Trophoblast cell (in vitro differentiated cells and primary cell): ENCODE results near the gene CADPS.

Source experiments
- DNase-seq, 2 donors: peaks; one replicate each; pipeline ENCODE4 v3.0.0-alpha.2; 2016
- H2AFZ ChIP-seq: 2 replicates; pipeline ENCODE4 v1.6.1; 2013; ENCODE audit warnings: low read length, moderate library complexity, mild to moderate bottlenecking; ENCODE audit not compliant: insufficient read depth, poor library complexity
- H2AK5ac ChIP-seq: 2 replicates; pipeline ENCODE4 v1.6.1; 2013; ENCODE audit warnings: mild to moderate bottlenecking, low read length
- H2BK120ac ChIP-seq: 2 replicates; pipeline ENCODE4 v1.6.1; 2013; ENCODE audit warnings: low read length, mild to moderate bottlenecking, moderate library complexity; ENCODE audit not compliant: insufficient read depth, poor library complexity
- H2BK12ac ChIP-seq: 2 replicates; pipeline ENCODE4 v1.6.1; 2013; ENCODE audit warnings: mild to moderate bottlenecking, low read length, moderate library complexity
- H2BK5ac ChIP-seq: 2 replicates; pipeline ENCODE4 v1.6.1; 2013; ENCODE audit warnings: low read length, low read depth, moderate library complexity, mild to moderate bottlenecking; ENCODE audit not compliant: poor library complexity
- H3K14ac ChIP-seq: 2 replicates; pipeline ENCODE4 v1.6.1; 2013; ENCODE audit warnings: mild to moderate bottlenecking, low read length
- H3K18ac ChIP-seq: 2 replicates; pipeline ENCODE4 v1.6.1; 2013; ENCODE audit warnings: mild to moderate bottlenecking, low read length
- H3K23ac ChIP-seq: 2 replicates; pipeline ENCODE4 v1.6.1; 2013; ENCODE audit warnings: low read length
- H3K27ac ChIP-seq: 2 replicates; pipeline ENCODE4 v1.5.1; 2013; ENCODE audit warnings: low read depth, mild to moderate bottlenecking, inconsistent platforms, low read length, moderate library complexity
- H3K27me3 ChIP-seq: 2 replicates; pipeline ENCODE4 v1.6.1; 2013; ENCODE audit warnings: inconsistent platforms, mild to moderate bottlenecking, low read length, moderate library complexity; ENCODE audit not compliant: insufficient read depth
- H3K36me3 ChIP-seq, 2 experiments: 1 replicate in 1 of 2; 2 replicates in 1 of 2; pipeline ENCODE4 v1.6.1; 2013; ENCODE audit warnings: low read length in 2 of 2, mild to moderate bottlenecking in 2 of 2, moderate library complexity in 1 of 2; ENCODE audit not compliant: insufficient read depth in 2 of 2, control insufficient read depth in 1 of 2
- H3K4ac ChIP-seq: 2 replicates; pipeline ENCODE4 v1.6.1; 2013; ENCODE audit warnings: low read depth, mild to moderate bottlenecking, low read length, moderate library complexity
- H3K4me1 ChIP-seq, 2 experiments: 1 replicate in 1 of 2; 2 replicates in 1 of 2; pipeline ENCODE4 v1.6.1; 2013; ENCODE audit warnings: low read length in 2 of 2, mild to moderate bottlenecking in 2 of 2, moderate library complexity in 1 of 2; ENCODE audit not compliant: insufficient read depth in 2 of 2, control insufficient read depth in 1 of 2
- H3K4me2 ChIP-seq: 2 replicates; pipeline ENCODE4 v1.6.1; 2013; ENCODE audit warnings: inconsistent platforms, mild to moderate bottlenecking, low read length, moderate library complexity
- H3K4me3 ChIP-seq: 2 replicates; pipeline ENCODE4 v1.5.1; 2013; ENCODE audit warnings: mild to moderate bottlenecking, low read depth, low read length, inconsistent platforms
- H3K79me1 ChIP-seq: one replicate; pipeline ENCODE4 v1.6.1; 2013; ENCODE audit warnings: low read length
- H3K79me2 ChIP-seq: 2 replicates; pipeline ENCODE4 v1.6.1; 2013; ENCODE audit warnings: low read length, mild to moderate bottlenecking; ENCODE audit not compliant: control insufficient read depth, insufficient read depth, poor library complexity
- H3K9ac ChIP-seq: 2 replicates; pipeline ENCODE4 v1.6.1; 2013; ENCODE audit warnings: mild to moderate bottlenecking, low read length
- H3K9me3 ChIP-seq: 2 replicates; pipeline ENCODE4 v1.6.1; 2013; ENCODE audit warnings: low read depth, mild to moderate bottlenecking, control low read depth, inconsistent platforms, low read length; ENCODE audit not compliant: insufficient read depth
- H4K12ac ChIP-seq: 2 replicates; pipeline ENCODE4 v1.6.1; 2013; ENCODE audit warnings: low read depth, mild to moderate bottlenecking, low read length, moderate library complexity
- H4K8ac ChIP-seq: 2 replicates; pipeline ENCODE4 v1.6.1; 2013; ENCODE audit warnings: low read depth, mild to moderate bottlenecking, low read length, moderate library complexity
- H4K91ac ChIP-seq: one replicate; pipeline ENCODE4 v1.6.1; 2013; ENCODE audit warnings: low read depth, mild to moderate bottlenecking, low read length, moderate library complexity
- WGBS: extraction: QIAGEN DNeasy Blood & Tissue Kit; methylation state at CpG from one replicate; pipeline ENCODE4 v1.1.7; 2013; ENCODE audit warnings: missing lambda C conversion rate; ENCODE audit not compliant: insufficient read length, insufficient coverage; ENCODE audit errors: extremely low coverage; 5-methylcytosine and 5-hydroxymethylcytosine counted together

Gene CADPS

DNA sequence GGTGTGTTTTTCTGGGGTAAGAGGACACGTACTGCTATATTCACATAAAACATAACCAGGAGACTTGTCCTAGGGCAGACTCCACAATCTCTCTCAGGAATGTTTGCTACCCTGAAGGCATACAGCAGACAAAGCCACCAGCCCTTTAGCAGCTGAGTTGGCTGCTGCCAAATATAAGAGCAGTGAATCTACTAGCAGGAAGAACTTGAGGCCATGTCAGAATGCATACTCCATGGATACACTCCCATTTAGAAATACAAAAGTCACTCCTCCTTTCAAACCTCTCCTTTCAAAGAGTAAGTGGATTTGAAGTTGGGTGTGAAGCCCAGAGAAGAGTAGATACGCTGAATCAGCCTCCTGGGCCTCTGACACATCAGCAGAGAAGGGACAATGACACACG lies 94.1 kb downstream of the CADPS start:
- Histone ChIP-seq H2BK5ac (no peak overlapping the region), H3K18ac (no peak overlapping the region), H3K4me3 (no peak overlapping the region), H4K91ac (no peak overlapping the region), H3K27me3 (no peaks in the 10 kb centered on the region), H3K14ac (no peak overlapping the region), H3K36me3 (no peaks in the 10 kb centered on the region), H2AK5ac (no peak overlapping the region), H3K79me2 (no peaks in the 10 kb centered on the region), H3K4ac (no peak overlapping the region), H4K12ac (no peak overlapping the region), H3K9me3 (no peaks in the 10 kb centered on the region), H3K4me2 (no peak overlapping the region), H2BK120ac (no peak overlapping the region), H2BK12ac (no peak overlapping the region), H2AFZ (no peak overlapping the region), H3K9ac (no peak overlapping the region), H3K23ac (no peak overlapping the region), H3K4me1 (no peaks in the 10 kb centered on the region), H4K8ac (no peak overlapping the region), H3K27ac (no peak overlapping the region), H3K79me1 (no peaks in the 10 kb centered on the region)
- DNase-seq, result peak in 1 of 2 donors; percentile 5
- WGBS, result no CpG with 5 or more reads among the region's 3 CpGs

- WGBS, result no CpG with 5 or more reads among the region's 4 CpGs
Measured at GRCh38 chr3:62777674-62778073, 97.5 kb downstream of the CADPS start.

DNA sequence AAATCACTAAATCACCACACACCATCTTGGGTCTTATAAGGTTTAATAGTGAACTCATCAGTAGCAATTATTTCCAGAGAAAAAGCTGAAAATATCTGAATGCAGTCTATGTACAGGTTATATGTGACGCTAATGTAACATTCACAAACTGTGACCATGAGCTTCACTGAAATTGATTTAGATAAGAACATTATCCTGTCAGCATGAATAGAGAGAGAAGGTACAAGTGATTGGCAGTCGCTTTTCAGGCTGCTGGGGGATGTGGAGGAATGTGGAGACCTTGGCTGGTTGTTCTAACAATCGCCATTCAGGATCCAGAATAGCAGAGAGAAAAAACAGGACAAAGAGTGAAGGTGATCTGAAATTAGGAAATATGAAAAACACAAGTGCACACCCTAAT lies 98.1 kb downstream of the CADPS start:
- no peak overlapping the region for H3K4ac ChIP-seq
- H3K27me3 ChIP-seq, result no peaks in the 10 kb centered on the region
- H4K12ac ChIP-seq, result no peak overlapping the region
- H3K4me3 ChIP-seq, result no peak overlapping the region
- H4K91ac ChIP-seq, result no peak overlapping the region
- no peak overlapping the region for H2AK5ac ChIP-seq
- WGBS, result no CpG with 5 or more reads among the region's 3 CpGs
- H3K9me3 ChIP-seq, result no peaks in the 10 kb centered on the region
- H3K14ac ChIP-seq, result no peak overlapping the region
- H3K36me3 ChIP-seq, result no peaks in the 10 kb centered on the region
- no peaks in the 10 kb centered on the region for H3K4me1 ChIP-seq
- no peaks in the 10 kb centered on the region for H3K79me2 ChIP-seq
- H3K4me2 ChIP-seq, result no peak overlapping the region
- no peak overlapping the region for H3K23ac ChIP-seq
- no peak for DNase-seq
- no peak overlapping the region for H3K27ac ChIP-seq
- no peak overlapping the region for H3K9ac ChIP-seq
- no peak overlapping the region for H2BK120ac ChIP-seq
- H3K79me1 ChIP-seq, result no peaks in the 10 kb centered on the region
- H3K18ac ChIP-seq, result no peak overlapping the region
- no peak overlapping the region for H4K8ac ChIP-seq
- H2BK5ac ChIP-seq, result no peak overlapping the region
- H2AFZ ChIP-seq, result no peak overlapping the region
- H2BK12ac ChIP-seq, result no peak overlapping the region

More at GRCh38 chr3:62777674-62778073, 97.5 kb downstream of the CADPS start:
- H3K79me2 ChIP-seq, result no peaks in the 10 kb centered on the region
- no peak overlapping the region for H3K23ac ChIP-seq
- H2AK5ac ChIP-seq, result no peak overlapping the region
- no peak overlapping the region for H3K9ac ChIP-seq
- H3K27me3 ChIP-seq, result no peaks in the 10 kb centered on the region
- no peak overlapping the region for H3K27ac ChIP-seq
- no peak overlapping the region for H4K91ac ChIP-seq
- no peak overlapping the region for H2BK12ac ChIP-seq
- H3K4me3 ChIP-seq, result no peak overlapping the region
- no peak for DNase-seq
- no peaks in the 10 kb centered on the region for H3K79me1 ChIP-seq
- H2BK120ac ChIP-seq, result no peak overlapping the region
- H3K9me3 ChIP-seq, result no peaks in the 10 kb centered on the region
- H3K14ac ChIP-seq, result no peak overlapping the region
- H3K4me2 ChIP-seq, result no peak overlapping the region
- H2BK5ac ChIP-seq, result no peak overlapping the region
- no peak overlapping the region for H3K4ac ChIP-seq
- no peak overlapping the region for H4K8ac ChIP-seq
- H2AFZ ChIP-seq, result no peak overlapping the region
- H3K4me1 ChIP-seq, result no peaks in the 10 kb centered on the region
- H3K36me3 ChIP-seq, result no peaks in the 10 kb centered on the region
- no peak overlapping the region for H3K18ac ChIP-seq
- no peak overlapping the region for H4K12ac ChIP-seq

- no peaks in the 10 kb centered on the region for H3K27me3 ChIP-seq
- DNase-seq, result no peak
- no peak overlapping the region for H3K4ac ChIP-seq
- no peaks in the 10 kb centered on the region for H3K36me3 ChIP-seq
- no peak overlapping the region for H3K4me2 ChIP-seq
- H3K27ac ChIP-seq, result no peak overlapping the region
- no peak overlapping the region for H2BK5ac ChIP-seq
- H2BK120ac ChIP-seq, result no peak overlapping the region
- H2AK5ac ChIP-seq, result no peak overlapping the region
- H3K23ac ChIP-seq, result no peak overlapping the region
- H3K18ac ChIP-seq, result no peak overlapping the region
- no peak overlapping the region for H3K14ac ChIP-seq
- H3K79me1 ChIP-seq, result no peaks in the 10 kb centered on the region
- no CpG with 5 or more reads among the region's 2 CpGs for WGBS
- H3K79me2 ChIP-seq, result no peaks in the 10 kb centered on the region
- no peaks in the 10 kb centered on the region for H3K9me3 ChIP-seq
- no peaks in the 10 kb centered on the region for H3K4me1 ChIP-seq
- H3K9ac ChIP-seq, result no peak overlapping the region
- H2AFZ ChIP-seq, result no peak overlapping the region
- H4K91ac ChIP-seq, result no peak overlapping the region
- H4K12ac ChIP-seq, result no peak overlapping the region
- H2BK12ac ChIP-seq, result no peak overlapping the region
- H4K8ac ChIP-seq, result no peak overlapping the region
- H3K4me3 ChIP-seq, result no peak overlapping the region
Measured at GRCh38 chr3:62774221-62774620, 101.0 kb downstream of the CADPS start.
